ENCODE measurements around the gene RXRA.

Gene RXRA

GRCh38 chr9:134350416-134350994, 24.2 kb downstream of the RXRA start (continued):
- no peak for TF ChIP-seq ZNF280C (tag by site-specific recombination; IDR thresholded peaks at IDR 0.05)
- no peak for TF ChIP-seq BCL6B (tag by site-specific recombination; IDR thresholded peaks at IDR 0.05)
- no peak for TF ChIP-seq SP3 (tag by site-specific recombination; IDR thresholded peaks at IDR 0.05)
- no peak for TF ChIP-seq PRDM10 (tag by site-specific recombination; IDR thresholded peaks at IDR 0.05)
- TF ChIP-seq ZSCAN23 (tag by site-specific recombination; IDR thresholded peaks at IDR 0.05): no peak

GRCh38 chr9:134351606-134352176, 25.4 kb downstream of the RXRA start:
- H3K9me3 ChIP-seq (ENCODE audit: control insufficient read depth, insufficient read depth, low read depth, low read length): no peaks in the 10 kb centered on the region
- no peak overlapping the region for H3K27ac ChIP-seq (ENCODE audit: extremely low read depth, low read depth, low read length)
- H3K36me3 ChIP-seq (ENCODE audit: control insufficient read depth in 2 of 2, insufficient read depth in 1 of 2, low read length in 2 of 2): no peaks in the 10 kb centered on the region
- no peak overlapping the region for H3K4me3 ChIP-seq (ENCODE audit: low read depth, low read length)
- H3K4me1 ChIP-seq (ENCODE audit: control insufficient read depth, insufficient read depth, low read length): no peaks in the 10 kb centered on the region
- ChIA-PET POLR2A (no interaction called here), CTCF (no interaction called here)
- TF ChIP-seq ZNF600 (tag by site-specific recombination; IDR thresholded peaks at IDR 0.05) (peak; percentile 15; the same call in 1 of the 2 replicates), MEIS1 (CRISPR knock-in tag; IDR thresholded peaks at IDR 0.05; ENCODE audit: borderline replicate concordance) (no peak)

- no peak overlapping the region for H3K4me3 ChIP-seq (ENCODE audit: low read depth, low read length)
- no peaks in the 10 kb centered on the region for H3K36me3 ChIP-seq (ENCODE audit: control insufficient read depth in 2 of 2, insufficient read depth in 1 of 2, low read length in 2 of 2)
- no peaks in the 10 kb centered on the region for H3K9me3 ChIP-seq (ENCODE audit: control insufficient read depth, insufficient read depth, low read depth, low read length)
- POLR2A ChIA-PET: no interaction called here
- CTCF ChIA-PET: interaction anchor here (0.6 kb wide), 1 partner anchor 1196 kb away, joined by 3 read pairs; no protein-coding TSS in a partner anchor
- H3K4me1 ChIP-seq (ENCODE audit: control insufficient read depth, insufficient read depth, low read length): no peaks in the 10 kb centered on the region
- H3K27ac ChIP-seq (ENCODE audit: extremely low read depth, low read depth, low read length): no peak overlapping the region
- TF ChIP-seq GLIS1 (tag by site-specific recombination; IDR thresholded peaks at IDR 0.05) (no peak), ZNF623 (tag by site-specific recombination; IDR thresholded peaks at IDR 0.05) (no peak), ZNF10 (tag by site-specific recombination; IDR thresholded peaks at IDR 0.05) (no peak), ZNF302 (tag by site-specific recombination; IDR thresholded peaks at IDR 0.05; ENCODE audit: low read depth) (no peak), ZBTB6 (tag by site-specific recombination; IDR thresholded peaks at IDR 0.05) (no peak), ZEB2 (tag by site-specific recombination; IDR thresholded peaks at IDR 0.05) (no peak), ZNF629 (tag by site-specific recombination; IDR thresholded peaks at IDR 0.05) (no peak), ZNF335 (tag by site-specific recombination; conservative IDR thresholded peaks at IDR 0.05) (no peak), ZNF16 (tag by site-specific recombination; IDR thresholded peaks at IDR 0.05; ENCODE audit: low read depth) (no peak), RBAK (tag by site-specific recombination; IDR thresholded peaks at IDR 0.05) (no peak), ZNF510 (tag by site-specific recombination; IDR thresholded peaks at IDR 0.05; ENCODE audit: insufficient replicate concordance) (no peak), ZNF292 (tag by site-specific recombination; IDR thresholded peaks at IDR 0.05; ENCODE audit: borderline replicate concordance, low read depth) (no peak), ZNF843 (tag by site-specific recombination; IDR thresholded peaks at IDR 0.05) (no peak), ZNF18 (tag by site-specific recombination; IDR thresholded peaks at IDR 0.05) (no peak), ZNF521 (tag by site-specific recombination; IDR thresholded peaks at IDR 0.05) (no peak)
Measured at GRCh38 chr9:134352247-134352933, 26.1 kb downstream of the RXRA start.

Data from HEK293 (cell line).